ENCODE results near the gene HABP2.

HABP2 gene

DNA sequence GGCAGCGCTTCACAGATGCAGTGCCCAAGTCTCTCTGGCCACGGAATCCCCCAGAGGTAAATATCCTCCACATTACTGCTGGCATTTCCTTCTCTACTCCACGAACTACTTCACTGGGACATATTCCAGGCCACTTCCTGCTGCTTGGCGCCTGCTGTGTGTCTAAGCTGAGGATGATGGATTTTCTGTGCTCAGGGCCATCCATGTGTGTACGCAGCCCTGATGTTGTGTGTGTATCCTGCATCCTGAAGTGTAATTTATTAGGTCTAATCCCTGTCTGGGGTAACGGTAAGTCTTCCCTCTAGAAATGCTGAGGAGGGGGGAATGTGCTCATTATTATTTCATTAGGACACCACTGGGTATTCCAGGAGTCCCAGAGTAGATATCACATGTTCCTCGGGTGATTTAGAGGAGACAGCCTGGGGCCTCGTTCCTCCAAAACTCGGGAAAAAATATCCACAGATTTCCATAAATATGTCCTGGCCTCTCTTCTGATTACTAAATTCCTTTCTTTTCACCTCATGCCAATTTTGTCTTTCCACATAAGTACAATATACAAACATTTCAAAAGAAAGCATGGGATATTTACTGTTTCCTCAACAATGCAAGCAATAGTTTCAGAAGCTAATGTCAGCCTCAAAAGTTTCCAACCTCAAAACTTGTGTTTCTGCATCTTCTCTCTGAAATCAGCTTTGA lies 25.5 kb upstream of the HABP2 start:
- no peak for DNase-seq (ENCODE audit: low read depth in 2 of 2)

DNA sequence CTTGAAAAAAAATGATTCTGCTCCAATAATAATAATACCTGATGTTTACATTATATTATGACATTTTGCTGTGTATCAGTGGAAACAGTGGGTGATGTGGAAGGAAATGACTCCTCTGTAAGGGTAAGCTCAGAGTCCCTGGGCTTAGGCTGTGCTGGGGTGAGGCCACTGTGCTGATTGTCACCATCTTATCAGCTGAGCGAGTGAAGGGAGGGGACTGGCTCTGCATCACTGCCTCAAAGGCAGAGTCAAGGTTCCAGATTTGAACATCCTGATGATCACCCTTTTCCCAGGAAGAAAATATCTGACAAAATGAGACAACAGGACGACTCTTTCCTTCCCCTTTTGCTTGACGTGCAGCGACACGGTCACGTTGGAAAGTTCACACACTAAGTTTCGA lies 24.0 kb upstream of the HABP2 start:
- no peak for DNase-seq (ENCODE audit: low read depth in 2 of 2)

DNA sequence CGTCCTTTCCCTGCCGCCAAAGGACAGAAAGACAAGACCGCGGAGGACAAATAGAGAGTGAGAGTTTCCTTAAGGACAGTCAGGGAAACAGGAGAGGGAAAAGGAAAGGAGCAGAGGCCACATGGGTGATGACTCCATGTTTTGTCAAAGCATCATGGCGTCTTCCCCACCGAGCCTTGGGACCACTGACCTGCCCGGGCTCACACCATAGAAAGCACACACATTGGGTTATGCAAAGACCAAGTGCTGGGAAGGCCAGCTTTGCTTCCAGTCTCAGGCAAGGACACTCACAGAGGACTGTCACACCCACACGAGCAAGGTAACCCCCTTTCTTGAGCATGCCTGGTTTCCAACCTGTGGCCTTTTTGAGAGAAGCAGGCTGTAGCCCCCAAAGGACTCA lies 23.3 kb upstream of the HABP2 start:
- no peak for DNase-seq (ENCODE audit: low read depth in 2 of 2)

DNA sequence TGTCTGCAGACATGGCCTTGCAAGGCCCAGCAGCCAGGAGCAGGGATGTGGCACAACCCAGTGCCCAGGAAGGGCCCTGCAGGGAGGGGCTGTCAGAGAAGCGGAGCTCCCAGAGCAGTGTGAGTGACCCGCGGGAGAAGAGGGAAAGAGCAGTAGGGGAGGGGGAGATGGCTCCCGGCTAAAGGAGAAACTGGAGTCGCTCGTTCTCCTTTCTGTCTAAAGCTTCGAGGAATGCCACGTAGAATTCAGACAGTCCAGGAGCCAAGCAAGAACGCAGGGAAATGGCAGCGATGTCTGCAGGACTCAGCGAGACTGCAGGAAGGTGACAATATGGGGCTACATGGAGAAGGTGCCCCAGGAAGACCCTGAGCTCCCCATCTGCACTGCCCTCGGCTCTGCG lies 22.4 kb upstream of the HABP2 start:
- no peak for DNase-seq (ENCODE audit: low read depth in 2 of 2)

DNA sequence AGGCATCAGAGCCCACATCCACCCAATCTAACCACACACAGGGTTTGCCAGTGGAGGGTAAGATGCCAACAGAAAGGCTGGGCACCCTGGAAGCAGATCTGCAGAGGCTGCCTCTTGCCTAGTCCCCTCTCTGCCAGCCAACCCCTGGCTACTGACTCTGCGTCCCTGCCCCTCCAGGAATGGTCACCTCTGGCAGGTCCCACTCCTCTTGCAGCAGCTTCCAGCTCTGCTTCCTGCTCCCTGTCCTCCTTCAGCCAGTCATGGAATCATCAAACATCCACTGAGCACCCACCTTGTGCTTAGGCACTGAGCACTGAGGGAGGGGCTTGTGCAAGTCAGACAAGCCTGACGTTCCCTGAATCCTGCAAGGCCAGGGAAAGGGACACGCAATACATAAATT lies 20.1 kb upstream of the HABP2 start:
- DNase-seq (ENCODE audit: low read depth in 2 of 2) = no peak

DNA sequence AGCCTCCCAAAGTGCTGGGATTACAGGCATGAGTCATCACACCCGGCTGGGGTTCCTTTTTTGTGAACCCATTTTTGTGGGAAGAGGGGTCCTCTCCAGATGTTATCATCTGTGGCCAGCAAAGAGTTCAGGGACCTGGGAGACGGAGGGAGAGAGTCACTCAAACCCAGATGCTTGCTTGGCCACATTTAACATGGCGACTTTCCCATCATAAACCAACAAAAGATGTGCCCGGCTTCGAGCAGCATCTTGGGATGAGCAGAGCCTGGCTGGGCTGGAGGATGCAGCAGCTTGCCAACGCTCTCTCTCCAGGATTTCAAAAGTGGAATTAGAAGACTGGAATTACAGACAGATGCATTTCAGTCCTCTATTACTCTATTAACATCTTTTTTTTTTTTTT lies 19.1 kb upstream of the HABP2 start:
- no peak for DNase-seq (ENCODE audit: low read depth in 2 of 2)

DNA sequence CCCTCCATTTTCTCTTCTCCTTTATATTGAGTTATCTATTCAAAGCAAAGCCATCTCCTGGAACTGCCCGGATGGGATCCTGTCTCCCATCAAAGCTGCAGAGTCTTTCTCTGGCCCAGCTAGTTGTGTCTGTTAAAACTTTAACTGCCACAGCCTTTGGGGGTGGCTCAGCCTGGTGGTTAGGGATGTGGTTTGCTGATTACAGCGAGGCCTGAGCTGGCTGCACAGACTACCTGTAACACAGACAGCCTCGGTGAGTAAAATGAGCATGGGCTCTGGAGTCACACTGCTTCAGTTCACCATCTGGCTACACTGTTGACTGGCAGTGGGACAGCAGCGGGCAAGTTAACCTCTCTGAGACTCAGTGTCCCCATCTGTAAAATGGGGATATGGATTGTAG lies 18.4 kb upstream of the HABP2 start:
- no peak for DNase-seq (ENCODE audit: low read depth in 2 of 2)

DNA sequence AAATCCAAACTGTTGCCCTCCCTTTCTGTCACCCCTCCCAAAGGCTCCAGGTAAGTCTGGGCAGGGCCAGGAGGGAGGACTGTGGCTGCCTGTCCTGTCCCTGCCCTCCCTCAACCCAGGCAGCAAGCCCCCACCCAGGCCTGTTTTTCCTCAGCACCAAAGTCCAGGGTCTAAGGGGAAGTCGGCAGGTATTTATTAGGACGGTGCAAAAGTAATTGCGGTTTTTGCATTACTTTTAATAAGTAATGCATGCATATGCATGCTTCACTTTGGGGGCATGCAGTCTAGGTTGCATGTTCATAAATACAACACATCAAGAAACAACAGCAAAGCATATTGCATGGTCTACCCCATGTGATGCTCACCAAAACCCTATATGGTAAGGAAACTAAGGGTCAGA lies 15.2 kb upstream of the HABP2 start:
- no peak for DNase-seq (ENCODE audit: low read depth in 2 of 2)

DNA sequence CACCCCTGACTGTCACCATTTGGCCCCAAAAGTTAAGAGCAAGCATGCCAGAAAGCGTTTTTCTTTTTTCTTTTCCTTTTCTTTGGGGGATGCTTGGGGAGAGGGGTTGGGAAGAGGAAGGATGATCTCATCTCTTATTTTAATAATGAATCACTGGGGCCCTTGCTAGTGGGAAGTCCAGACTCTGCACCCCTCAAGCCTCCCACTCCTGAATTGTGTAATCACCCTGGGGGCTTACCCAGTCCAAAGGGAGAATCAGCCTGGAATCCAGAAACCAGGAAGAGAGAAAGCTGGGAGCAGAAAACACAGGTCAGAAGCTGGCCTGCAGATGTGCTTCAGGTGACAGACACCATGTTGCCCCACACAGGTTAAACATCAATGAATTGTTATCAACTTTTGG lies 14.7 kb upstream of the HABP2 start:
- DNase-seq (ENCODE audit: low read depth in 2 of 2) = no peak

DNA sequence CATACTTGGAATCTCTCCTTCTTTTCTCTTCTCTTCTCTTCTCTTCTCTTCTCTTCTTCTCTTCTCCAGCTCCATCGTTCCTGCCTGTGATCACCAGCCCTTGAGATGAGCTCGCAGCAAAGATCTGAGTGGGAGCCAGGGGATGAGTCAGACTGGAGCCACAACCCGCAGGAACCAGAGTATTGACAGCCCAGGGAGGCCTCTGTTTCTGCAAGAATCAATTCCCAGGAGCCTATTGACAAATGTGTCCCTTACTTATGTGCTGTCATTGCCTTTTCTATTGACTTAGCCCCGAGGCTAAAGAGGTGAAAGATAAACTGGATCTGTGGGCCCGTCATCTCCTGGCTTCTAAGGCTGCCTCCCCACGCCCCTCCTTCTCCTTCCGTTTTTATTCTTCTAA lies 13.1 kb upstream of the HABP2 start:
- no peak for DNase-seq (ENCODE audit: low read depth in 2 of 2)

DNA sequence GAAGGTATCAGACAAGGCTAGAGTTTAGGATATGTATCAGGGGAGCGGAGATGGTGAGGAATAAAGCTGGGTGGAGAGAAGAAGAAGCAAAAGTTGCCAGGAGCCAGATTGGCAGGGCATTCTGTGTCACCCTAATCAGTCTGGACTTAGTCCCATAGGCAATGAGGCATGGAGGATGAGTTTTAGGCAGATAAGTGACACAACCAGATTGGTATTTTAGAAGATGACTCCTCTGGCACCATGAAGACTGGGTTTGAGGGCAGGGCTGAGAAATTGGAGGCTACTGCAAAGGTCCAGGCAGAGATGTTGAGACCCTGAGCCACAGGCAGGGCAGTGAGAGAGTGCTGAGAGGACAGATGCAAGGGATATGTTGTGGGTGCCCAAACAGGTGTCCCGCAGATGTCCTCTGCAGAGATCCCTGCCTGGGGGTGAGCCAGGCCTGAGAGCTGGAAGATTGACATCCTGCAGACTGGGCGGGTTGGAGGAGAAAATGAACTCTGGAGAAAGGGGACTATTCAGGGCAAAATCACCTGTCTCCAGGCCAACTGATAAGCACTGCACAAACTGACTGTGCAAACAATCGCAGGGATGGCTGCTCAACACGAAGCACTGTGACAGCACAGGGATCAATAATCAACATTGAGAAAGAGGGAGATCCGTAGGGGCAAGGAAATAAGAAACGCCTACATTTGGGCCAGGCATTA lies 11.9 kb upstream of the HABP2 start:
- DNase-seq (ENCODE audit: low read depth in 2 of 2) = no peak

DNA sequence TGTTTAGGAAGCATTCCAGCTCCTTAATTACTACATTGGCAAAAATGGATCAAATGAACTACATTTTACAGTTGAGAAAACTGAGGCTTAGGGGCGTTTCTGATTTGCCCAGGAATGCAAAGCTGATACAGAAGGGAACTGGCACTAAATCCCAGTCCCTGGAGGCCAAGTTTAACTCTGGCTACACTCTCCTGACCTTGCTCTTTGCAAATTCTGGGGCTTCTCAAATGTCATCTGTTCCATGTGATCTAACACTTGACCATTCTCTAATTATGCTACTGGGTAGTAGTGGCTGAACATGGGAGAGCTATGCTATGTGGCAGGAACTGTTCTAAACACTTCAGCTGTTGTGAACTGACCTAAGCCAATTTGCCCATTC lies 11.3 kb upstream of the HABP2 start:
- DNase-seq (ENCODE audit: low read depth in 2 of 2) = no peak

DNA sequence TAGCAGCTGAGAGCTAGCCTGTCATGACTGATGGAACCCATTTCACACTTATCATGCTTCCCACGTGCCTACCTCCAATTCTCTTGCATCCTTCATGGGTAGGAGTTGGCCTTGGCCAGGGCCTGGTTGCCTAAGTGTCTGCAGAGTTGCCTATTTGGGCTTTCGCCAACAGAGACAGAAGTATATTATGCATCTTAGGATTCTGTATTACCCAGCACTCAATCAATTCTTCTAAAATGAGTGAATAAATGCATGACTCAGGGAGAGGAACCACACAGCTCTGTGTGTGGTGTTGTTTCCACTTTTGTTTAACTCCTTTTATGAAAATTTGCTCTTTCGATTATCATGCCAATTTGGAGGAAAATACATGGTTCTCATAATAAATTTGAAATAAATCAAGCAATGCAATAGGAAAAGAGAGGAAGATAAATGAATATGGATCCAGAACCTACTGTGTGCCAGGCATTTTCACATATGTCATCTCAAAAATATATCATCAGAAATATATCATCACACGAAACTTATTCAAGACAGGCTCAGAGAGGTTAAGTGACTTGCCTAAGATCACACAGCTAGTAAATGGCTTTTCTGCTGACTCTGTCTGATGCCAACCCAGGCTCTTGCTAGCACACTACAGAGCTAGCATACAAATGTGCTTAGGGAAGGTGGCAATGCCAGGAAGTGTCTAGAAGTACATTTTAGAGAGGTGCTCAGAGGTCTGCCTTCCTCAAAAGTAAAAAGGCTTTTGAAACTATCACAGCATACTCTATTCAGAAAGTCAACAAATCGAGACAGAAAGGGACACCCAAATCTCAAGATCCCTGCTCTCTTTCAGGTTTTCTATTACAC lies 9.5 kb upstream of the HABP2 start:
- no peak for DNase-seq (ENCODE audit: low read depth in 2 of 2)

DNA sequence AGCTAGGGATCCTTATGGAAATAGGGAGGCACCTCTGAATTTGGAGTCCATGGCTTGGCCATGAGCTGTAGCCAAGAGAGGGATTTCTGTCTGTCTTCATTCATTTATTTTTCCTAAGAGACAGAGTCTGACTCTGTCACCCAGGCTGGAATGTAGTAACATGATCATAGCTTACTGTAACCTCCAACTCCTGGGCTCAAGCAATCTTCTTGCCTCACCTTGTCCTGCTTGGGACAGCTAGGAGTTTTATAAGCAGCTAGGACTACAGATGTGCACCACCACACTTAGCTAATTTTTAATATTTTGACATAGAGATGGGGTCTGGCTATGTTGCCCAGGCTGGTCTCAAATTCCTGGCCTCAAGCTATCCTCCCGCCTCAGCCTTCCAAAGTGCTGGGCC lies 8.5 kb upstream of the HABP2 start:
- no peak for DNase-seq (ENCODE audit: low read depth in 2 of 2)

DNA sequence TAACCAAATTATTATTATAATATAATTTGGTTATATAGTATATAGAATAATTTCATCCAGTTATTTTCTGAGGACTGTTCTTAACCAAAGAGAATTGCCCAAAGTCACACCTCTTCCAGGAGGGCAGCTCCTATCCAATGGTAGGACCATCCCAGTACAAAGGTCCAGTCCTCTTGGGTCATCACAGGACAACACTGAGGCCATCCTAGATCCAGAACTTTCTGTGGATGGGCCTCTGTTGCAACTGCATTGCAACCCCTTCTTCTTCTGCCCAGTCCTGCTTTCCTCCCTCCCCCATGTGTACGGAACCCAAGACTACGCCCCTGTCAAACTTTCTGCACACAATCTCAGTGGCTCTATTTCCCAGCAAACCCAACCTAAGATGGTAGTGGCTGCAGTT lies 5.4 kb upstream of the HABP2 start:
- no peak for DNase-seq (ENCODE audit: low read depth in 2 of 2)

DNA sequence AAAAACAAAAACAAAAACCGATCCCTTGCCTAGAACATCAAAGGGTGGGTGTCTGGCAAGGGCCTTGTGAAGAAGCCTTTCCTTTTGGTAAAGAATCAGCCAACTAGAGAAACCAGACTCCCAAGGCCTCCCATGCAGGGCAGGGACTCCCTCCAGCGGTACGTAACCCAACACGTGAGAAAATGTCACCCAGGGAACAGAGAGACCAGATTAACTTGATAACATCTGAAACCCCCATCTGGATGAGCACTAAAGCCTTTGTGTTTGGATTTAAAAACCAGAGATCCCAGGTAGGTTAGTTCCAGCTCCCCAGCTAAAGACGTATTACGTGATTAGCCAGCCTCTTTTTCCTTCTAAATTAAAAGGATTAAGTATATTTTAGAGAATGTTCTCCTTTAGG lies 3.0 kb upstream of the HABP2 start:
- DNase-seq (ENCODE audit: low read depth in 2 of 2) = no peak

DNA sequence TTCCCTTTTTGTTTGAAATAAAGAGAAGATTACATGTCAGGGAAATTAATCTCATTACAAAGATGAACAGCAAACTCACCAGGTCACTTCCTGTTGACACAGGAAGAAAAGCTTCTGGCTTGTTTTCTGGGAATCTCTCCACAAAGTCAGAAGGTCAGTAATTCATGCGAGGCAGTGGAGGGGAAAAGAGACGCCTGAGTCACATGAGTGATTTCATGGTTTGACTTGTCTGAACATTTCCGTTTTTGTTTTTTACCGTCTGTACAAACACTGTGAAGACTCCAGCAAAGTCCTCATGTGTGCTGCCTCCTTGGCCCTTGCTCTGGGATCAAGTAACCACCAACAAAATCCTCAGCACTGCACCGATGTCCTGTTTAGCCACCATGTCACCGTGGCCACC lies 2.5 kb upstream of the HABP2 start:
- no peak for DNase-seq (ENCODE audit: low read depth in 2 of 2)

DNA sequence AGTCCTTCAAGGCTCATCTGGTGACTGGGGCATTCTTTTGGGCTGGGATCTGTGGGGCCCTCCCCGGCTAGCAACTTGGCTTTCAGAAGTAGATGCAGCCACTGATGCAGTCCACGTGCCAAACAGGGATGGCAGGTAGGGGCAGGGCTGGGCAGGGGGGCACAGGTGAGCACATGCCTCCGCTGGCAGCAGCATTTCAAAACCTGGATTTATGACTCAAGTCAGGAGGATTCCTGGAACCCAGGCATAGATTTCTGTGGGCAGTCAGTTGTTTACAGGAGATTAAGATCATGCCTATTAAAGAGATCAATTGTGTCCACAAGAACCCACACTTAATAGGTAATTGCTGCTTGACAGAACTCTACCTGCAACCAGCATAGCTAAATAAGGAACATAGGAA lies 839 bp upstream of the HABP2 start:
- no peak for DNase-seq (ENCODE audit: low read depth in 2 of 2)

DNA sequence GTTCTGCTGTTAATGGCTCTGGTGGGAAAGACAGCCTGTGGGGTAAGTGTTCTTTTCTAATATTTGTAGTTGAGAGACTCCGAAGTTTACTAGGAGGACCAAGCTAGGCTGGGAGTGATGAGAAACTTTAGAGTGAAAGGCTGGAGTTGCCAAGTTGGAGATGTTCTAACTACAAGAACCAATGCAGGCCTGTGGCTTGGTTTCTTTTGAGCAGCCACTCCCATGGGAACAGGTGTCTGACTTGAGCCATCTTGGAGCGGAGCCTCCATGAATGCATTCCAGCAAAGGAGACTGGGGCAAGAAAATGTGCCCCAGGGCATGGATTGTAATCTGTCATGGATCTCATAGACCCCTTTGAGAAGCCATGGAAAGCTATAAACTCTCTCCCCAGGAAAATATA lies 296 bp downstream of the HABP2 start:
- DNase-seq (ENCODE audit: low read depth in 2 of 2) = no peak

DNA sequence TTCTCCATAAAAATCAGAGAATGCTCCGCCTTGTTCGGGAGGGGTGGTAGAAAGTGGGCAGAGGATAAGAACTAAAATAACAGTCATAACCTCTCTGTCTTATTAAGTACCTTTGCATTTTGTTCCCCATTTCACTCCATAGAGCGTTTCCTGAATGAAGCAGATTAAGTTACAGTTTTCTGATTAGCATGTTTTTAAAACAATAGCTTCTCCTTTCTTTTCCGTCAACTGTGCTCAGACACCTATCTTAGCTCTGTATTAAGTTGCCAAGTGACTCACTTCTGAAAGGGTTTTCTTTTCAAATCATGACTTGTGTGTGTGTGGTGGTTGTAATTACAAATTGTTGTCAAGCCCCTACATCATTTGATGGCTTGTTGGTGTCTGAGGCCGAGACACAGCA lies 1.4 kb downstream of the HABP2 start:
- DNase-seq (ENCODE audit: low read depth in 2 of 2) = no peak

DNA sequence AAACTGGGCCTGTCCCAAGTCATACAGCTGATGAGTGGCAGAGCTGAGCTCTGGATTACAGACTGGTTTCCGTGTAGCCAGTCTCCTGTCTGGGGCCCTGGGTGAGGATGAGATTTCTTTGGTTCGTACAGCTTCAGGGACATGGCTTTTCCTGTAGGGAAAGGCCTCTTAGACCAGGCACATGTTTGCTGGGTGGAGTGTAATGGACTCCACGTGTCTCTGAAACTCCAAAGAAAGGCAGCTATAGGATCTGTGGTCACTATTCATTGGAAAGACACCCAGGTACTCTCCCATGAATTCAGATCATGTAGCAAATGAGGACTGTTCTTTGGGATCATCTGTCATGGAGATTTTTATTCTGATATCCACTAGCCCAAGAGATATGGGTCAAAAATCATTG lies 2.4 kb downstream of the HABP2 start:
- no peak for DNase-seq (ENCODE audit: low read depth in 2 of 2)

DNA sequence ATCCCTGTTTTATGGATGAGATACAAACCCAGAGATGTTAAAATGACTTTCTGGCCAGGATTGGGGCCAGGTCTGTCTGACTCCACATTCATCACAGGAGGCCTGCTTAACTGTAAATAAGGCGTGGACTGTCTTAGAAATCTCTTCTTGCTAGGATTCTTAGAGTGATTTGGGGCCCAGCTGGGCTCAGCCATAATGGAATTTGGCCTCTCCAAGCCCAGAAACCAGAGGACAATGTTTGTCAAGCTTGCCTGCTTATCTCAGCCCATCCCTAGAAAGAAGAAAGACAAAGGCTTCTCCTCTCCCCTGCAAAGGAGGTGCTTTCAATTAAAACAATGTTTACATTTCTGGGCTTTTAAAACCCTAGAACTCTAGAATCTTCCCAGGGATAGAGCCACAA lies 2.9 kb downstream of the HABP2 start:
- DNase-seq (ENCODE audit: low read depth in 2 of 2) = no peak

DNA sequence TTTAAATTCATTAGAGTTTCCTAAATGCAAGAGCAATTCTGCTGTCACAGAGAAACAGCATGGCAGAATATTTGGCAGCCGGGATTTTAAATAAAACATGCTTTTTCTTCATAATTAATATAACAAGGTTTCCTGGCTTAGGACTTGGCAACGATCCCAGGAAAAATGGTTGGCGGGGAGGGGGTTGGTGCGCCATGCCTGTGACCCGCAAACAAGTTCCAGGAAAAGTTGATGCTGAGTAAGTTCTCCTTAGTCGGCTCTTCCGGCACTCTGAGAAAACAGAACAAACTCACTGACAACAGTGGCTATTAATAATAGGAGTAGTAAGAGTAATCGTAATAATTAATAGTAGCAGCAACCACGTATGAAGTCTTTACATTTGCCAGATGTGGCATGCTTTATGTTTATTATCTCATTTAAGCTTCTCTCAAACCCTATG lies 4.6 kb downstream of the HABP2 start:
- no peak for DNase-seq (ENCODE audit: low read depth in 2 of 2)
